ENCODE data around the gene DRD3. TPM values are rescaled to one million over a fixed set of nuclear protein-coding genes. Genes with fewer than 3 reads are reported as not detected.

Gene DRD3
- total and polyA plus RNA-seq, 2 experiments from 2014 or later: 0.21 to 0.65 TPM

- TF ChIP-seq, protein P1, sequence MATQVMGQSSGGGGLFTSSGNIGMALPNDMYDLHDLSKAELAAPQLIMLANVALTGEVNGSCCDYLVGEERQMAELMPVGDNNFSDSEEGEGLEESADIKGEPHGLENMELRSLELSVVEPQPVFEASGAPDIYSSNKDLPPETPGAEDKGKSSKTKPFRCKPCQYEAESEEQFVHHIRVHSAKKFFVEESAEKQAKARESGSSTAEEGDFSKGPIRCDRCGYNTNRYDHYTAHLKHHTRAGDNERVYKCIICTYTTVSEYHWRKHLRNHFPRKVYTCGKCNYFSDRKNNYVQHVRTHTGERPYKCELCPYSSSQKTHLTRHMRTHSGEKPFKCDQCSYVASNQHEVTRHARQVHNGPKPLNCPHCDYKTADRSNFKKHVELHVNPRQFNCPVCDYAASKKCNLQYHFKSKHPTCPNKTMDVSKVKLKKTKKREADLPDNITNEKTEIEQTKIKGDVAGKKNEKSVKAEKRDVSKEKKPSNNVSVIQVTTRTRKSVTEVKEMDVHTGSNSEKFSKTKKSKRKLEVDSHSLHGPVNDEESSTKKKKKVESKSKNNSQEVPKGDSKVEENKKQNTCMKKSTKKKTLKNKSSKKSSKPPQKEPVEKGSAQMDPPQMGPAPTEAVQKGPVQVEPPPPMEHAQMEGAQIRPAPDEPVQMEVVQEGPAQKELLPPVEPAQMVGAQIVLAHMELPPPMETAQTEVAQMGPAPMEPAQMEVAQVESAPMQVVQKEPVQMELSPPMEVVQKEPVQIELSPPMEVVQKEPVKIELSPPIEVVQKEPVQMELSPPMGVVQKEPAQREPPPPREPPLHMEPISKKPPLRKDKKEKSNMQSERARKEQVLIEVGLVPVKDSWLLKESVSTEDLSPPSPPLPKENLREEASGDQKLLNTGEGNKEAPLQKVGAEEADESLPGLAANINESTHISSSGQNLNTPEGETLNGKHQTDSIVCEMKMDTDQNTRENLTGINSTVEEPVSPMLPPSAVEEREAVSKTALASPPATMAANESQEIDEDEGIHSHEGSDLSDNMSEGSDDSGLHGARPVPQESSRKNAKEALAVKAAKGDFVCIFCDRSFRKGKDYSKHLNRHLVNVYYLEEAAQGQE (IDR thresholded peaks at IDR 0.05; ENCODE audit: unreplicated experiment): no peak
- TF ChIP-seq ZNF114 (CRISPR knock-in tag; IDR thresholded peaks at IDR 0.05) (no peak), POLR2AphosphoS5 (IDR thresholded peaks at IDR 0.05; ENCODE audit: low read depth) (no peak), ZNF331 (CRISPR knock-in tag; IDR thresholded peaks at IDR 0.05; ENCODE audit: low read depth) (no peak), CREB1 (CRISPR knock-in tag; IDR thresholded peaks at IDR 0.05; ENCODE audit: low read depth) (no peak), ETS1 (IDR thresholded peaks at IDR 0.05) (no peak), EZH2 (IDR thresholded peaks at IDR 0.05; ENCODE audit: low read depth, unreplicated experiment) (no peak), JUNB (IDR thresholded peaks at IDR 0.05; ENCODE audit: unreplicated experiment) (no peak)
These were observed 97.8 kb downstream of the DRD3 start (continued) for GRCh38 chr3:114081037-114081436.

DNA sequence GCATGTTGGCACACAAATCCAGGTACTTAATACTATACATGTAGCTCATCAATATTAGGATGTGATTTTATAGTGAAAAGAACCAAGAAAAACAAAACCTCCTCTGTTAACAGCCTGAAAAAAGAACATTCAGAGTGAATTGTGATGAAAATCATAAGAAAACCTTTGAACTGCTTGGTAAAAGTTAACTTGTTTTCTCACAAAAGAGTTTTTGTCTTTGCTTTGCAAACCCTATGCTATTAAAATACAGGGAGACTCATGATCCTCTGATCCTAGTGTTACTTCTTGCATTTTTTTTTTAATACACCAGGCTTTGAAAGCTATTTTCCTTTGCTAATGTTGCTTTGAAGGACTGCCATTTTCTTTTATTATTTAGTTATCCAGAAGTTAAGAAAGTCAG is 98.7 kb downstream of the DRD3 start:
- no peaks in the 10 kb centered on the region for H3K4me1 ChIP-seq (ENCODE audit: insufficient read depth)
- no peak overlapping the region for H3K4me3 ChIP-seq
- no peak overlapping the region for H3K27ac ChIP-seq (ENCODE audit: low read depth)
- DNase-seq (ENCODE audit: low spot score) (no peak), ATAC-seq (no peak)
- H3K4me3 Mint-ChIP-seq: no peak overlapping the region
- peaks cover 6% of the 10 kb centered on the region; the same call in 1 of the 2 replicates for H4K20me1 ChIP-seq (replicated peaks; ENCODE audit: insufficient read depth)
- H3K4me1 Mint-ChIP-seq: no peaks in the 10 kb centered on the region
- no peaks in the 10 kb centered on the region for H3K9me3 Mint-ChIP-seq
- H3K36me3 ChIP-seq (ENCODE audit: insufficient read depth): peaks cover 69% of the 10 kb centered on the region
- no peak overlapping the region for H2AFZ ChIP-seq
- H3K4me2 ChIP-seq: no peak overlapping the region
- peaks cover 2% of the 10 kb centered on the region for H3K27me3 Mint-ChIP-seq (ENCODE audit: insufficient read depth, low read depth, poor library complexity)
- H3K9me2 ChIP-seq (ENCODE audit: insufficient read depth): no peaks in the 10 kb centered on the region
- H3K36me3 Mint-ChIP-seq (ENCODE audit: low read depth): peaks cover 96% of the 10 kb centered on the region
- no peak overlapping the region for H3K27ac Mint-ChIP-seq
- H3F3A ChIP-seq (replicated peaks; ENCODE audit: low read depth): no peaks in the 10 kb centered on the region
- H3K27me3 ChIP-seq (ENCODE audit: insufficient read depth): no peaks in the 10 kb centered on the region
- peaks cover 7% of the 10 kb centered on the region for H3K79me2 ChIP-seq (replicated peaks; ENCODE audit: insufficient read depth)
- TF ChIP-seq EZH2phosphoT487 (IDR thresholded peaks at IDR 0.05; ENCODE audit: unreplicated experiment): no peak
- TF ChIP-seq, protein P1 (IDR thresholded peaks at IDR 0.05; ENCODE audit: unreplicated experiment): no peak
- no peak for TF ChIP-seq CTCF (conservative IDR thresholded peaks at IDR 0.05; ENCODE audit: low read depth in 2 of 2)
- TF ChIP-seq ZNF114 (CRISPR knock-in tag; IDR thresholded peaks at IDR 0.05): no peak
- TF ChIP-seq JUNB (IDR thresholded peaks at IDR 0.05; ENCODE audit: unreplicated experiment): no peak
